H1 (cell line): ENCODE data around the gene OPHN1. TPM values are rescaled to one million over a fixed set of nuclear protein-coding genes. Genes with fewer than 3 reads are reported as not detected.

ENCODE experiments used
- CTCF ChIA-PET: fragments of 300-600 bp; sonication (Branson Sonifier 250); formaldehyde crosslinking; loops from one replicate; lab custom pipeline; 2021; ENCODE audit not compliant: partially characterized antibody; lab: Charles Lee
- POLR2A ChIA-PET: fragments of 300-600 bp; sonication (Branson Sonifier 250); formaldehyde crosslinking; loops from one replicate; lab custom pipeline; 2021; ENCODE audit warnings: inconsistent platforms; ENCODE audit not compliant: partially characterized antibody; lab: Charles Lee
- DNase-seq, 2 experiments: peaks; one replicate each; pipeline versions ENCODE4 v3.0.0 to v3.0.0-alpha.2; 2010 to 2022; ENCODE audit warnings: low spot score in 2 of 2, low read depth in 1 of 2, mixed read lengths in 1 of 2
- FAIRE-seq: peaks from 2 replicates; lab custom pipeline; 2011; peaks lifted over from hg19 to GRCh38; lab: Jason Lieb, UNC
- H2AFZ ChIP-seq: 2 replicates; pipeline ENCODE4 v1.8.1; 2012; ENCODE audit warnings: low read length, inconsistent platforms
- H2AK5ac ChIP-seq: 2 replicates; pipeline ENCODE4 v1.6.1; 2013; ENCODE audit warnings: low read depth, low read length
- H2BK120ac ChIP-seq: replicated peaks from 2 replicates; pipeline ENCODE3; 2013; ENCODE audit warnings: low read depth, low read length, inconsistent platforms
- H2BK12ac ChIP-seq: 2 replicates; pipeline ENCODE4 v1.6.1; 2013; ENCODE audit warnings: low read depth, low read length
- H2BK15ac ChIP-seq: 2 replicates; pipeline ENCODE4 v1.6.1; 2013; ENCODE audit warnings: low read length
- H2BK20ac ChIP-seq: 2 replicates; pipeline ENCODE4 v1.6.1; 2013; ENCODE audit warnings: low read length
- H2BK5ac ChIP-seq: 2 replicates; pipeline ENCODE4 v1.6.1; 2013; ENCODE audit warnings: low read depth, low read length
- H3K14ac ChIP-seq: 2 replicates; pipeline ENCODE4 v1.6.1; 2013; ENCODE audit warnings: inconsistent platforms; ENCODE audit not compliant: insufficient read length
- H3K18ac ChIP-seq: 2 replicates; pipeline ENCODE4 v1.6.1; 2013; ENCODE audit warnings: low read length; ENCODE audit errors: extremely low read depth
- H3K23ac ChIP-seq: 2 replicates; pipeline ENCODE4 v1.6.1; 2013; ENCODE audit warnings: inconsistent platforms; ENCODE audit not compliant: insufficient read length
- H3K23me2 ChIP-seq: 2 replicates; pipeline ENCODE4 v1.6.1; 2013; ENCODE audit warnings: low read depth, low read length
- H3K27ac ChIP-seq: 2 replicates; pipeline ENCODE4 v1.6.1; 2011; ENCODE audit warnings: low read depth, low read length, inconsistent platforms
- H3K27me3 ChIP-seq, 4 experiments: replicated peaks in 1 of 4; 1 replicate in 1 of 4; 2 replicates in 3 of 4; pipeline versions ENCODE4 v1.6.1 to v1.8.1; 2011 to 2013; ENCODE audit warnings: low read length in 3 of 4, mild to moderate bottlenecking in 3 of 4, inconsistent platforms in 2 of 4, mixed read lengths in 2 of 4, moderate library complexity in 1 of 4; ENCODE audit not compliant: control insufficient read depth in 3 of 4, insufficient read depth in 3 of 4; ENCODE audit errors: extremely low read depth in 1 of 4
- H3K36me3 ChIP-seq, 4 experiments: 2 replicates each; pipeline versions ENCODE4 v1.6.1 to v1.8.1; 2011 to 2013; ENCODE audit warnings: mild to moderate bottlenecking in 4 of 4, low read length in 3 of 4, moderate library complexity in 2 of 4, control low read depth in 1 of 4, inconsistent platforms in 1 of 4; ENCODE audit not compliant: insufficient read depth in 4 of 4, control insufficient read depth in 2 of 4
- H3K4ac ChIP-seq: replicated peaks from 2 replicates; pipeline ENCODE3; 2013; ENCODE audit warnings: low read length, low read depth, mixed read lengths, inconsistent platforms; ENCODE audit not compliant: insufficient read length
- H3K4me1 ChIP-seq, 4 experiments: replicated peaks in 1 of 4; 1 replicate in 1 of 4; 2 replicates in 3 of 4; pipeline versions ENCODE4 v1.6.1 to v1.8.1; 2011 to 2013; ENCODE audit warnings: low read length in 3 of 4, inconsistent platforms in 2 of 4, mixed read lengths in 1 of 4; ENCODE audit not compliant: insufficient read depth in 4 of 4, control insufficient read depth in 3 of 4
- H3K4me2 ChIP-seq, 2 experiments: 2 replicates each; pipeline versions ENCODE4 v1.6.1 to v1.8.1; 2011 to 2013; ENCODE audit warnings: low read depth in 2 of 2, low read length in 2 of 2, control low read depth in 1 of 2, inconsistent platforms in 1 of 2, mild to moderate bottlenecking in 1 of 2; ENCODE audit not compliant: insufficient read depth in 1 of 2
- H3K4me3 ChIP-seq, 4 experiments: fragments of 200-600, 300-600 bp in 1 of 4; sonication (generic), shearing (Covaris generic), sonication (Bioruptor Twin) in 1 of 4; 2 replicates each; pipeline versions ENCODE4 v1.5.1 to v1.8.1; 2011 to 2016; ENCODE audit warnings: low read length in 4 of 4, low read depth in 3 of 4, control low read depth in 2 of 4, inconsistent platforms in 2 of 4, mild to moderate bottlenecking in 2 of 4, mixed read lengths in 1 of 4, moderate library complexity in 1 of 4; ENCODE audit not compliant: insufficient read depth in 2 of 4; ENCODE audit errors: extremely low read depth in 1 of 4
- H3K56ac ChIP-seq: replicated peaks from 2 replicates; pipeline ENCODE3; 2013; ENCODE audit warnings: low read depth, mild to moderate bottlenecking, mixed read lengths, low read length, inconsistent platforms; ENCODE audit not compliant: insufficient read length
- H3K79me1 ChIP-seq: 2 replicates; pipeline ENCODE4 v1.6.1; 2013; ENCODE audit warnings: low read depth, low read length, control low read depth
- H3K79me2 ChIP-seq, 2 experiments: 2 replicates each; pipeline versions ENCODE4 v1.6.1 to v1.8.1; 2012 to 2013; ENCODE audit warnings: low read length in 2 of 2, mild to moderate bottlenecking in 2 of 2, inconsistent platforms in 1 of 2; ENCODE audit not compliant: insufficient read depth in 2 of 2, control insufficient read depth in 1 of 2
- H3K9ac ChIP-seq, 4 experiments: replicated peaks in 1 of 4; 1 replicate in 1 of 4; 2 replicates in 3 of 4; pipeline versions ENCODE4 v1.6.1 to v1.8.1; 2011 to 2013; ENCODE audit warnings: low read depth in 3 of 4, low read length in 3 of 4, control low read depth in 2 of 4, mild to moderate bottlenecking in 2 of 4, moderate library complexity in 2 of 4, inconsistent platforms in 1 of 4; ENCODE audit errors: extremely low read depth in 1 of 4
- H3K9me3 ChIP-seq, 2 experiments: 2 replicates each; pipeline versions ENCODE4 v1.6.1 to v1.8.1; 2012 to 2013; ENCODE audit warnings: mild to moderate bottlenecking in 2 of 2, moderate library complexity in 2 of 2, control low read depth in 1 of 2, inconsistent platforms in 1 of 2, low read depth in 1 of 2, low read length in 1 of 2, mixed read lengths in 1 of 2; ENCODE audit not compliant: insufficient read depth in 2 of 2
- H4K20me1 ChIP-seq, 2 experiments: replicated peaks in 1 of 2; 2 replicates each; pipeline versions ENCODE3 to v1.8.1; 2011 to 2013; ENCODE audit warnings: inconsistent platforms in 2 of 2, low read length in 2 of 2, mild to moderate bottlenecking in 1 of 2; ENCODE audit not compliant: insufficient read depth in 2 of 2, control insufficient read depth in 1 of 2
- H4K5ac ChIP-seq: 2 replicates; pipeline ENCODE4 v1.6.1; 2013; ENCODE audit warnings: low read length, low read depth, mixed read lengths, inconsistent platforms; ENCODE audit not compliant: insufficient read length
- H4K8ac ChIP-seq: 2 replicates; pipeline ENCODE4 v1.8.0; 2013; ENCODE audit warnings: mild to moderate bottlenecking, moderate library complexity, low read length, inconsistent platforms; ENCODE audit not compliant: insufficient read depth; ENCODE audit errors: extremely low read depth
- H4K91ac ChIP-seq: replicated peaks from 2 replicates; pipeline ENCODE3; 2013; ENCODE audit warnings: low read length, mixed read lengths, inconsistent platforms; ENCODE audit not compliant: insufficient read length
- SIX5 ChIP-seq: IDR thresholded peaks from 2 replicates; pipeline ENCODE4 v1.6.1; 2011; ENCODE audit warnings: mild to moderate bottlenecking, low read depth, low read length
- WGBS, 2 experiments: shearing (Covaris generic) in 1 of 2; methylation state at CpG; one replicate each; pipeline versions ENCODE4 v1.1.6 to v1.1.7; 2013 to 2015; ENCODE audit warnings: low lambda C conversion rate in 2 of 2, mixed read lengths in 2 of 2, inconsistent platforms in 1 of 2, low coverage in 1 of 2, missing lambda C conversion rate in 1 of 2; ENCODE audit not compliant: insufficient replicate concordance in 2 of 2, insufficient coverage in 1 of 2, insufficient read length in 1 of 2; ENCODE audit errors: extremely low coverage in 1 of 2, missing lambda C conversion rate in 1 of 2; 5-methylcytosine and 5-hydroxymethylcytosine counted together
- polyA plus RNA-seq, 7 experiments: library from polyadenylated mRNA; depleted of rRNA in 3 of 7; stranded (reverse) in 5 of 7; unstranded in 2 of 7; fragments of >200 nt in 5 of 7; fragments of 200-250 nt in 2 of 7; gene quantifications; 1 replicate in 5 of 7; 2 replicates in 1 of 7; 4 replicates in 1 of 7; pipeline versions ENCODE4 v1.2.1 to v1.2.3, GENCODE V29; 2011 to 2013; ENCODE audit warnings: missing spikeins in 2 of 7, mixed read lengths in 2 of 7
- total RNA-seq: library from RNA; stranded (reverse); fragmentation: NEBNext Ultra II Directional; extraction: Animal tissue kit (Norgen Biotek cat#: 25700); gene quantifications from 2 replicates; pipeline ENCODE4 v1.2.1, GENCODE V29; 2021

OPHN1 gene
- total and polyA plus RNA-seq, 2 of the 8 experiments (the other 6 are each of a cell fraction or from before 2014, with no cell fraction given), result 1.2 to 3.5 TPM

- Histone ChIP-seq H3K14ac (no peak overlapping the region), H3K79me1 (no peaks in the 10 kb centered on the region), H2BK5ac (no peak overlapping the region), H3K4me3 (no peak overlapping the region), H3K79me2 (no peaks in the 10 kb centered on the region), H3K36me3 (no peaks in the 10 kb centered on the region), H3K4me2 (no peak overlapping the region), H3K4me1 (no peaks in the 10 kb centered on the region), H4K20me1 (no peaks in the 10 kb centered on the region), H4K8ac (no peak overlapping the region), H3K18ac (no peak overlapping the region), H2BK20ac (no peak overlapping the region), H4K91ac (no peak overlapping the region), H3K9ac (no peak overlapping the region), H3K4ac (no peak overlapping the region), H4K5ac (no peak overlapping the region), H2AFZ (no peak overlapping the region), H2BK120ac (no peak overlapping the region), H3K23ac (no peak overlapping the region), H2AK5ac (no peak overlapping the region), H3K23me2 (no peaks in the 10 kb centered on the region), H3K9me3 (no peaks in the 10 kb centered on the region), H3K27ac (no peak overlapping the region), H2BK15ac (no peak overlapping the region), H3K27me3 (no peaks in the 10 kb centered on the region), H2BK12ac (no peak overlapping the region), H3K56ac (no peak overlapping the region)
- DNase-seq (no peak), FAIRE-seq (no peak)
- POLR2A ChIA-PET, result no interaction called here
- no peak for TF ChIP-seq SIX5
- CTCF ChIA-PET, result no interaction called here
- 86% methylated on average over 1 of the region's 1 CpG; no CpG with 5 or more reads in 1 of the 2 experiments for WGBS, 2 experiments
Measured at GRCh38 chrX:68358679-68359078, 74.6 kb downstream of the OPHN1 start.
